Adipose tissue (tissue), 3 donors: ENCODE data around the gene KNCN. TPM values are rescaled to one million over a fixed set of nuclear protein-coding genes. Genes with fewer than 3 reads are reported as not detected.

ENCODE experiments used
- H3K27ac ChIP-seq: one replicate; pipeline ENCODE4 v1.5.1; 2013; ENCODE audit warnings: low read depth, low read length
- WGBS, 3 donors: extraction: QIAGEN DNeasy Blood & Tissue Kit; methylation state at CpG; one replicate each; pipeline ENCODE4 v1.1.7; 2013; 5-methylcytosine and 5-hydroxymethylcytosine counted together
- polyA plus RNA-seq, 3 donors: library from polyadenylated mRNA; stranded (reverse); fragments of 200-250 nt; gene quantifications; one replicate each; pipeline ENCODE4 v1.2.3, GENCODE V29; 2013
- donor health status: healthy with polysubstance abuse.
- donor health status: Bipolar disorder and iron deficiency.
- donor health status: healthy.

KNCN gene
- polyA plus RNA-seq, 3 donors, result not detected

DNA sequence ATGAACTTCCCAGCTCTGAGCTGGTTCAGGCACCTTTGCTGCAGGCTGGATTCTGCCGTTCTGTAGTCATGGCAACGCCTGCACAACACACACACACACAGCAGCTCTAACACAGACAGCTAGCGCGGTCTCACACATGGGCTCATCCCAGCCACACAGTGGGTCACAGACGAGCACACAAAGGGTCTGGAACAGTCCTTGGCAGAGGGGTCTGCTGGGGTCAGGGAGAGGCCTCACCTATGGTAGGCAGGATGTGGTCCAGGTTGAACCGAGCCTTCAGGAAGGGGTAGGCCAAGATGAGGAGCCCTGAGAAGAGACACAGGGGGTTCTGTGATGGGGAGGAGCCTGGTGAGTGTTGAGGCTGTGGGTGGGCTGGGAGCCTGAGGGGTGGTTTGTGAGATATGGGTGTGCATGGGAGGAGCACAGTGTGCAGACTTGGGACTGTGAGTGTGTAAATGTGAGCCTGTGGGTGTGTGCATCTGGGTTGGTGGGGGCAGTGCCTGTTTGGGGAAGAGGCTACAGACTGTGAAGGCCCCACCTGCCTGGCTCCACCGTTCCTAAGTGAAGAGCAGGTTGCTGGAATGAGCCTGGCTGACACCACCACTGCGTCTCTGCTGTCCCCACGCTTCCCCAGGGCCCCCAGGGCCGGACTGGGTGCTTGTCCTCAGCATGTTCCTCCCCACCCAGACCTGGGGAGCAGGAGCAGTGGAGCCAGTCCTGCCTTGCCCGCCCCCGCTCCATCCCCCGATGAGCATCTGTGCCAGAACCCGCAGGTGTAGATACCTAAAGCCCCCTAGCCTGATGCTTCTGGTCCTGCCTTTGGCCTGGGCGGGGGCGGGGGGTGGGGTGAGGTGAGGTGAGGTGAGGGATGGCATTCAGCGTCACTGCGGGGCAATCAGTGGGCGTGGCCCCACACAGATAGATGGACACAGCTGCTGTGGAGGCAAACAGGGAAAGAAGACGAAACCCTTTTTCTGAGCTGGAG lies 1.5 kb downstream of the KNCN start:
- no peak overlapping the region for H3K27ac ChIP-seq
- 54 to 58% (median 55%) methylated on average over 20 of the region's 20 CpGs for WGBS, 3 donors

DNA sequence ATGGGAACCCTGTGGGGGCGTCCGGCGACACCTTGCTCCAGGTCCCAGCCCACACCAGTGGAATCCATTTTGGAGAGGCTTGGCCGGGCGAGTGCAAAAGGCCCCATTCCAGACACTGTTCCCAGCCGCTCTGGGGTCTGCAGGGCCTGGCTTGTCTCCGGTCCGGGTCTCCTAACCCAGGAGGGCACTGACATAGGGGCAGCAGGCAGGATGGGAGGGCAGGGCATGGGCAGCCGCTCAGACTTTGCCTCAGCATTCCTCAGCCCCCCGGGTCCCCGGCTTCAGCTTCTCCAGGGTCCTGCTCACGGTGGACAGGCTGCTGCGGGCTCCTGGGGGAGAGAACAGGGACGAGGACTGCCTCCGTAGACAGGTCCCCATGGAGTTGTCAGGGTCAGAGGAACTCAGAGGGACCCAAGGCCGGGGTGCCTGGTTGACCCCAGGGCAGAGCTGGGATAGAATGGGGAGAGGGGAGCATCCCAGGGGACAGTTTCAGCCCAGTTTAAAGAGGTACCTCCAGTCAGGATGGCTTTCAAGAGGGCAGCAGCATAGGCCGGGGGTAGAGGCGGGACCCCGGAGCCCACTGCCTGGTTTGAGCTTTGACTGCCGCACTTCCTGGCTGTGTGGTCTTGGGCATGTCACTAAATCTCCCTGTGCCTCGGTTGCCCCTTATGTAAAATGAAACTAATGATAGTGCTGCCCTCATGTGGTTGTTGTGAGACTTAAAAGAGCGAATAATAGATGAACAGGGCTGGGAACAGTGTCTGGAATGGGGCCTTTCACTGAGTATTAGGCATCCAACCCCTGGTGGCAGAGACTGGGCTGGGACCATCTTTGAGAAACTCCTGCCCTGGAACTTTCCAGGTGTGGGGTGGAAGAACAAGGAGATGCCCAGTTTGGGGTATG lies 3.7 kb downstream of the KNCN start:
- WGBS, 3 donors, result 72 to 79% (median 77%) methylated on average over 22 of the region's 22 CpGs
- no peak overlapping the region for H3K27ac ChIP-seq

DNA sequence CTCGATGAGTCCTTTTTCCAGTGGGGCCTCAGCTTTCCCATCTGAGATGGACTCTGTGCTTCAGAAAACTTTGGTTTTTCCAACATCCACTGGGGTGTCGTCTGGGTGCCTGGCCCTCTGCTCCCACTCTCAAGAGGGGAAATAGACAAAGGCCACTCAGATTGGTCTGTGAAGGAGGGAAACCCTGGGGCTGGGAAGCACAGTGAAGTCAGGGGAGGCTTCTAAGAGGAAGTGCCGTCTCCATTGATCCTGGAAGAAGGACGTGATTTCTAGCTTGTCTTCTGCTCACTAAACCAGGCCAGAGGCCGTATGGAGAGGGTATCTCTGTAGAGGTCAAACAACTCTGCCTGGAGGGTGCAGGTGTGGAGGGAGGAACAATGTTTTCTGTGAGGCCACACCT lies 5.2 kb downstream of the KNCN start:
- no peak overlapping the region for H3K27ac ChIP-seq
- 67 to 70% (median 70%) methylated on average over 5 of the region's 5 CpGs for WGBS, 3 donors

DNA sequence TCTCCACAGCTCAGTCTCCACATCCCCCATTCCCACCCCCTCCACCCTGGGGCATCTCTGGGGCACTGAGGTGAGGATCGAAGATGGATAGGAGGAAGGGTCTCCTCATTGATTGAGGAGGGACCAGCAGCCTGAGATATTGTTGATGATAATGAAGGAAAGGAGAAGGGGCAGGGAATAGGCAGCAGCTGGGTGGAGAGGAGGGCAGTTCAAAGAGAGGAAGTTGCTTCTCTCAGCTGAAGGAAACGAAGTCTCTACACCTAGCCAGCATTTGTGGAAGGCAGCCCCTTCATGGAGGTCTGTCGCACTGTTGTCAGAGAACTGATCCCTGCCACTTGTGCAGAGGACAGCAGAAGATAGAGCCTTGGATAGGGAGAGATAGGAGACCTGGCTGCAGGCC lies 5.7 kb downstream of the KNCN start:
- 60 to 88% (median 64%) methylated on average over 3 of the region's 3 CpGs for WGBS, 3 donors
- H3K27ac ChIP-seq, result no peak overlapping the region

DNA sequence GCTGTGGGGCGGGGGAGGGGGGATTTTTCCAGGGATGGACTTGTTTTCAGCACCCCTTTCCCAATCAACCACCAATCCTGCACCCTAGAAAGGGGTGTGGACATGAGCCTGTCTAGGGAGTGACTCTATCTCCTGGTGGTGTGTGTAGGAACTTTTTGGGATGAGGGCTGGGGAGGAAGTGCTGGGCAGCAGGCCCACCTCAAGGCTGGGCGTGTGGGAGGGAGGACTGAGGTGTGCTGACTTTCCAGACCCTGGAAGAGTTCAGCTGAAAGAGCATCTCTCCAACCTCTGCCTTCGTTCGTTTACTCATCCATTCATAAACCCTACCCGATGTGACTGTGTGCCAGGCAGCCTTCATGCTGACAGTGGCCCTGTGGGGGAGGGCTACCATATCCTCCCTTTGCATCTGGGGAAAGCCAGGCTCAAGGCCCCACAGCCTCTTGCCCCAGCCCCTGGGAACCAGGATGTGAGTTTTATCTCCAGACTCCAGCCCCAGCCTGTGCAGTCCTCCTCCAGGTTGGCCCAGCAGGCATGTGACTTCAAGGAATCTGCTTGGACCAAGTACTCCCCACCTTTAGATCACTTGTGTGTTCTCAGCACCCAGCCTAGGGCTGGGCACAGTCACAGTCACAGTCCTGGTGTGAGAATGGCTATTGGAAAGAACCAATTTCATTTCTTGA lies 6.7 kb downstream of the KNCN start:
- no peak overlapping the region for H3K27ac ChIP-seq
- 52 to 69% (median 59%) methylated on average over 5 of the region's 5 CpGs for WGBS, 3 donors

DNA sequence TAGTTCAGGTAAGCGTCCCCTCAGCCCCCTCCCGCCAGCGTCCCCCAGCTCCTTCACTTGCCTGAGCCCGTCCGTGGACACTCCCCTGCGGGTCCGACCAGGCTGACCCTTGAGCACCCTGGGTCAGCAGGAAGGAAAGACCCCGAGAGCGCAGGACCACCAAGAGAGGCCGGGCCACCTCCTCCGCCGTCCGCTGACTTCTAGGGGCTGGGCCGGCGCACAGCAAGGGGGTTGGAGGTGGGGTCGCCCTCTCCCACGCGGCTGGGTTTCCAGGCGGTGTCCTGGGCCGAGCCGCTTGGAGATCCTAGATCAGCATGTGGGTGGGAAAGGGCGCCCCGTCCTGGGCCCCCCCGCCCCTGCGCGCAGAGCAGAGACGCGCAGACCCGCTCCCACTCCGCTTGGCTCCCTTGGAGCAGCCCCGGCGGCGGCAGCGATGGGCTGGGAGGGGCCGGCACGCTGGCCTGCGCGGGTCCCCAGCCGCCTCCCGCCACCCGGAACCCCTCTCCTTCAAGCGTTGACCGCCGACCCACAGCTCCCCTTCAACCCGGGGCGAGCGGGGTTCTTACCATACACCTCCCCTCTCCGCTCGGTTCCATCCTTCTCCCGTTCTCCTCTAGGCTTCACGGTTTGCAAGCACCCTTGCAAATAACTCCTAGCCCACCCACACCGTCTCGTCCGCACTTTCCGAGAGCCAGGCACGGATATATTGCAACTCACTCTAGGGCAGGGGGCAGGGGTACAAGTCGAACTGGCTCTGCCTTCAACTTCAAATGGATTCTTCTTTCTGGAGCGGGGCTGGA lies 7.5 kb downstream of the KNCN start:
- 7 to 11% (median 8%) methylated on average over 55 to 58 of the region's 58 CpGs for WGBS, 3 donors
- no peak overlapping the region for H3K27ac ChIP-seq

DNA sequence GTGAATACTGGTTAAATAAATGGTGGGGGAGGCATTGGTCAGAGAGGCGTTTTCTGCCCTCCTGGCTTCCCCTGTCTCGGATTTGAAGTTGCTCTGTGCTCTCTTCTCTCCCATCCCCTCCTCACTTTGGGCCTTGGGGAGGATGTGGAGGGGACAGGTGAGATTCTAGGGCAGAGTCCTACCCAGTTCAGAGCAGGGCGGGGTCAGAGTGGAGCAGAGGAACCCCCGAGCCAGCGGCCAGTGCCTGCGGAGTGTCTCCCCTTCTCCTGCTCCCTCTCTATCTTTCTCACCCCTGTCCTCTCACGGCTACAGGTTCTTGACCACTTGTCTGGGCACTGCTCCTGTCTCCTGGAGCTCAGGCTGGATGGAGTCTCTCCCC lies 8.1 kb downstream of the KNCN start:
- 59 to 68% (median 61%) methylated on average over 7 of the region's 7 CpGs for WGBS, 3 donors
- no peak overlapping the region for H3K27ac ChIP-seq

DNA sequence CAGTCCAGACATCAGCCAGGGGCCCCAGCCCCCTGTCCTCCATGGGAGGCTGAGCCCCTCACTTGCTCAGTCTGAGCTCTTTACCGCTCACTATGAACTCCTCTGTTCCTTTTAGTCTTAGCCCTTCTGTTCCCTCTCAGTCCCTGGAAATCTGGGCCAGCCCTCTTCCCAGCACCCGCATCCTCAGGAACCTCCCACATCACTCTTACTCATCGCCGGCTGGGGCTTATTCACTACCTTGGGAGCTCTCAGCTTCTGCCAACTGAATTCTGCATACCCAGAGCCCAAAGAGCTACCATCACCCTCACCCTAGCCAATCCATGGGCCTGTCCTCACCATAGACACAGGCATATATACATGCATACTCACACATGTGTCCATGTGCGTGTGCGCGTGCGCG lies 11.5 kb downstream of the KNCN start:
- no peak overlapping the region for H3K27ac ChIP-seq
- 79 to 82% (median 79%) methylated on average over 7 to 9 of the region's 9 CpGs for WGBS, 3 donors

DNA sequence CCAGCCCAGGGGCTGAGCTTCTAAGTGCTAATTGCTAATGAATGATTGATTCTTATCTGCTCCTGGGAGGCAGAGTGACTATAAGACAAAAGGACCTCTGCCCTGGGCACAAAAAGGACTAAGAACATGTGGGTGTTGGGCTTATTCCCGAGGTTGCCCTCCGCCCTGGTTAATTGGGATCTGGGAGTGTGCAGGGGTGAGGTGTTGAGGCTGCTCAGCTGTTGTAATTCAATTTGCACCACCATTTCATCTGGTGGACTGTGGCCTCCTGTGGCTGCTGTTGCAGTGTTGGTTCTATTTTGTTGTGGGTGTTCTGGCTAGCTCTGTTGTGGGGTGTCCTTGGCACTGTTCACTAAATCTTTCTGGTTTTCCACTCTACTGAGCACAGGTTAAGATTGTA lies 13.3 kb downstream of the KNCN start:
- WGBS, 3 donors, result 73 to 89% (median 76%) methylated on average over 2 of the region's 2 CpGs
- no peak overlapping the region for H3K27ac ChIP-seq

DNA sequence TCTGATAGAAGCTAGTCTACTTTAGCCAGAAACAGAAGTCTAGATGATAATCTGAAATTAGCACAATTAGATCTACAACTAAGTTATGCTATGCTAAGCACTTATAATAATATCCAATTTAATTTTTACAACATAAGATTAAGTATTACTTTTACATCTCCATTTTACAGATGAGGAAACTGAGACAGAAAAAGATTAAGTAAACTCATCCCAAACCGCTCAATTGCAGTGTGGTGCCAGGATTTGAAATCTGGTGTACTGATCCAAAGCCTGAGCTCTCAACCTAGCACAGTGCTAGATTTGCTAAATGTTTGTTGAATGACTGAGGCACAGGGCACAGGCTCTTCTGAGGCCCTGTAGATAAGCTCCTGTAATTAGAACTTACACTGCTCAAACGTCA lies 13.8 kb downstream of the KNCN start:
- H3K27ac ChIP-seq, result no peak overlapping the region
- 68 to 74% (median 73%) methylated on average over 2 of the region's 2 CpGs for whole genome bisulfite sequencing, 3 donors

DNA sequence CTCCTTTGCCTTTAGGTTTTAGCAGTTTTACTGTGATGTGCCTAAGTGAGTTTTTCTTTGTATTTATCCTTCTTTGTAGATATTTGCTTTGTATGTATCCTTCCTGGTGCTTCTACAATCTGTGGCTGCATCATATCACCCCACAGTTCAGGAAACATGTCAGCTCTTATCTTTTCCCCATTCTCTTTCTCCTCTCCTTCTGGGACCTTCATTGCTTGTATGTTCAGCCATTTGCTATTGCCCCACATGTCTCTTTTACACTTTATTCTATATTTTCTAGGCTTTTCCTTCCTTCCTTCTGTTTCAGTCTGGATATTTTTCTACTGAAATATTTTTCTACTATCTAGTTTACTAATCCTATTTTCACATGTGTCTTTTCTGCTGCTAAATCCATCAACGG lies 14.9 kb downstream of the KNCN start:
- 89 to 96% (median 93%) methylated on average over 1 of the region's 1 CpG for WGBS, 3 donors
- no peak overlapping the region for H3K27ac ChIP-seq

DNA sequence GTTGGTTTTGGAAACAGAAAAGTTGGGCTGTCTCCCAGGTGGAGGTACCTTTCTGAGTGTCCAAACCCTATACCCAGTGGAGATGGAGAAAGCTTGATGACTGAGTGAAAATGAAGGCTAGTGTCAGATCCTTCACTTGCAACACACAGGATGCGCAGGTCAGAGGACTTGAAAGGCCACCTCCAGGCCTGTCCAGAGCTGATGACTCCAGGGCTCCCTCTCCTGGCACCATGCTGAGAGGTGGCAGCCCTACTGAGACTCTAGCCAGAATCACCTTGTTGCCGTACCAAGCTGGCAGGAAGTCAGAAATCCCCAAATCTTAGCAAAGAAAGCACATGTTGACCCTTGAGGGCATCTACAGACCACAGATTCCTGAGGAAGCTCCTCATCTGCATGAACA lies 16.4 kb downstream of the KNCN start:
- 58 to 65% (median 64%) methylated on average over 2 of the region's 2 CpGs for WGBS, 3 donors

DNA sequence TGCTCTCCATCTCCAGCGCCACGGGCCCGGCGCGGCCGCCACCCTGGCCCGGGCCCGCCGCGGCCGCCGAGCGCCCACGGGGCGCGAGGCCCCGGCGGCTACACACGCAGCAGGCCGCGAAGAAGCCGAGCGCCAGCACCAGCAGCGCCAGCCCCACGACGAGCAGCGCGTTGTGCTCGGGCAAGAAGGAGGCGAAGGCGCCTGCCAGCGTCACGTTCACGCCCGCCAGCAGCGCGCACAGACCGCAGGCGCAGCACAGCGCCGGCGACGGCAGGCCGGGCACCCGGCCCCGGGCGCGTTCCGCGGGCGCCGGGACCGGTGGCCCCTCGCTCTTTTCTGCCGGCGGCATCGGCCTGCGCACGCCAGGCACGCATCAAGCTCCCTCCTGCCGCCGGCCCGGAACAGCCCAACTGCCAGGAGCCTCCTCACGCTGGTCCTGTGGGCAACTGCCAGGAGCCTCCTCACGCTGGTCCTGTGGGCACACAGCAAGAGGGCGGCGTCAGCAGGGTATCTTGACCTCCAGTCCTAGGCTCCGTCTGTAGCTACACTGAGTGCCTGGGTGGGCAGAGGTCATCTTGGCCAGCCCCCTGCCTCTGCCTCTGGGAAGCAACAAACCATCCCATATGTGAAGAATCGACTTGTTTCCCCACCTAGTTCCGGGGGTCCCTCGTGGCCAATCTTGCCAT lies 18.1 kb downstream of the KNCN start:
- 6 to 14% (median 7%) methylated on average over 42 to 71 of the region's 71 CpGs for WGBS, 3 donors
- no peak overlapping the region for H3K27ac ChIP-seq

More for the DNA sequence above, 16.4 kb downstream of the KNCN start:
- no peak overlapping the region for H3K27ac ChIP-seq

DNA sequence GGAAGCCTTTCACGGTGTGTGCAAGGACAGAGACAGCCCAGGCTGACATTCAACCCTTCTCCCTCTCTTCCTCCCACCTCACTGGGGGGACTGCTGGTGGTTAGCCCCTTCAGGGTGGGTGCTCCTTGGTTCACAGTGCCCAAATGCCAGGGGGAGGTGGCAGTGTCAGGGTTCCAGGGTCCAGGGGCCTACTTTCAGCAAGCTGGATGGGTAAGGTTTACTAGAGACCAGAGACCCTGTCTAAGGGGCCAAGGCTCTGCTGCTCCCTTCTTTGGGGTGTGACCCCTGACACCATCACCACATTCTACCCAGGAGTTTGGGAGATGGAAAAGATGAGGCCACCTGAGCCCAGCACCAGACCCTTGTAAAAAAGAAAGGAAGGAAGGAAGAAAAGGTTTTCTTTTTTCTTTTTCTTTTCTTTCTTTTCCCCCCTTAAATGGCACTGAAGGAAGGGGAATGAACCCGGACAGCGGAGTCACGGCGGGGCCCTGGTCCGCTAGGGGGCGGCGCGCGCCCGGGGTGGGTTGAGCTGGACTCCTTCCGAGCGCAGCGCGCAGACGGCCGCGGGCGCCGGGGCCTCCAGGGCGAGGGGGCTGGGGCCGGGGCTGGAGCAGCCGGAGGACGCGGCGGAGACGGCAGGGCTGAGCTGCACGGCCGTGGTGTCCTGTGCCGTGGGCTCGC lies 18.8 kb downstream of the KNCN start:
- WGBS, 3 donors, result 2% methylated on average over 27 to 31 of the region's 31 CpGs
- no peak overlapping the region for H3K27ac ChIP-seq

DNA sequence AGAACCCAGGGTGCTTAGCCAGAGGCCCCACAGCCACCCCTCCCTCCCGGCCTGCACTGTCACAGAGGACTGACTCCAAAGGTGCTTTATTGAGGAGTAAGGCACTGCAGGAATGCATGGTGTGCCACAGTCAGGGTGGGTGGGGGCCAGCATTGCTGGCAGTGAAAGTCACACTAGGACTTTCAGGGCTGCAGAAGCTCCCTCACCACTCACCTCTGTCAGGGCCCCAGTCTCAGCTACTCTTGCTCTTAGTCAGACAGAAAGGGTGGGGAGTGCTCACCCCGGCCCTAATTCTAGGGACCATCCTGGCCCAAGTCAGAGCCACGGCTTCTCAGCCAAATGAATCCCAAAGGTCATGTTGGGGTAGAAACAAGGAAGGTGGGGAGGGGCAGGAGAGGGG lies 19.4 kb downstream of the KNCN start:
- H3K27ac ChIP-seq, result no peak overlapping the region
- 64 to 68% (median 65%) methylated on average over 3 of the region's 3 CpGs for WGBS, 3 donors

DNA sequence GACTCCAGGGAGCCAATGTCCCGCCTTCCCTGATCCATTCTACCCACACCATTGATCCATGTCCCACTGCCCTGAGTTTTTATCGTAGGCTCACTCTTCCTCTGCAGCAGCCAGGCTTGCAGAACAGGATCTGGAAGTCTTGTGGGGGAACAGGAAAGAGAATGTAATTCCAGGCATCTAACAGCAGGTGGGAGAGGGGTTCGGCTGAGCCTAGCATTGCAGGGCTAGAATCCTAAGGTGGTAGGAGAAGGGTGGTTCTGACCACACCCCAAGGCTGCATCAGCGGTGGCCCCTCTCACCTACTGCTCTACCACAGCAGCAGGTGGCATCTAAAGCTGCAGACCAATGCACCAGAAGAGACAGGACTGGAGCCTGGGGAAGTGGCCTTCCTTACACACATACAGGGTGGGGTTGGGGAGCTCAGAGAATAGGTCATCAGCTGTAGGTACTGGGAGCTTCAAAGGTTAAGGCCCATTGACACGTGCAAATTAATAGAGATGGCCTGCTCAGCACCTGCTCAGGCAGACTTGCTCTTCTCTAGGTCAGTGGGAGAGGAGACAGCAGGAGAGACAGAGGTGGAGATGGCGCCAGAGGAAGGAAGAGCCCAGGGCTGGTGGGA lies 20.5 kb downstream of the KNCN start:
- no peak overlapping the region for H3K27ac ChIP-seq
- WGBS, 3 donors, result 61 to 71% (median 69%) methylated on average over 6 of the region's 6 CpGs

DNA sequence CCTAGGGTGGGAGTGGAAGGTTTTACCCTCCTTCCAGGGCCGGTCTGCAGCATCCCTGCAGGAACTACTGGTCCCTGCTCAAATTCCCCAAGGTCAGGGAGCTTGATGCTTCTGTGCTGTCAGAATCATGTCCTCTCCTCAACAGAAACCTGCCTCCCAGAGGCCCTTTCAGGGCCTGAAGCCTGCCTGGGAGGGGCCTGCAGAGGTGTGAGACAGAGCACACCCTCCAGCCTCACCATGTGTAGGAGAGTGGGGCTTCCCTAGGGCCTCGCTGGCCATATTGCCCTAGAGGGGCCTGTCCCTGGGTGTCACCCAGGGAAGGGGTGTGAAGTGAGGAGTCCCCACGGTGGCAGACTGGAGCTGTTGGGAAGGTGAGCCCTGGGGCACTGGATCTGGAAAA lies 21.1 kb downstream of the KNCN start:
- H3K27ac ChIP-seq, result no peak overlapping the region
- WGBS, 3 donors, result 69 to 83% (median 72%) methylated on average over 3 of the region's 3 CpGs
